HCT116 (cell line): ENCODE measurements around the gene SESN1. TPM values are rescaled to one million over a fixed set of nuclear protein-coding genes. Genes with fewer than 3 reads are reported as not detected.

ENCODE experiments used
- ATAC-seq: fragments of 200-7000 bp; cut with Tn5 transposase; 2 replicates; pipeline ENCODE4 v1.9.1; 2020; ENCODE audit warnings: mild to moderate bottlenecking, moderate library complexity
- BruUV-seq: library from RNA; stranded (reverse); fragments of 400-500 nt; replicated peaks from 2 replicates; lab custom pipeline; 2021; lab: Mats Ljungman, UMichigan
- CTCF ChIA-PET: fragments of 300-600 bp; sonication (Branson Sonifier 250); formaldehyde crosslinking; loops from one replicate; lab custom pipeline; 2021; ENCODE audit warnings: antibody characterized with exemption; lab: Charles Lee
- POLR2A ChIA-PET: fragments of 300-600, 350-600 bp; sonication (Branson Sonifier 250); formaldehyde crosslinking; loops from one replicate; lab custom pipeline; 2021; ENCODE audit warnings: antibody characterized with exemption; lab: Charles Lee
- RAD21 ChIA-PET, 2 experiments: fragments of 300-600 bp; sonication (Branson Sonifier 250); formaldehyde crosslinking; loops; one replicate each; lab custom pipeline; 2023; ENCODE audit warnings: low total read pairs in 2 of 2; ENCODE audit not compliant: uncharacterized antibody in 2 of 2, unreplicated experiment in 2 of 2, low non-redundant PET in 1 of 2; lab: Charles Lee
- DNase-seq: peaks from one replicate; pipeline ENCODE4 v3.0.0-alpha.2; 2010; ENCODE audit warnings: low read depth, low spot score
- H2AFZ ChIP-seq: fragments of 200-600 bp; shearing (Covaris generic), sonication (generic); 2 replicates; pipeline ENCODE4 v1.6.1; 2017; ENCODE audit warnings: low read depth, mixed run types, mixed read lengths, antibody characterized with exemption, low read length; ENCODE audit not compliant: poor library complexity, severe bottlenecking
- H3K27ac ChIP-seq: 2 replicates; pipeline ENCODE4 v1.5.1; 2012; ENCODE audit warnings: low read depth, low read length
- H3K27me3 ChIP-seq: fragments of 200-600 bp; sonication (generic); 2 replicates; pipeline ENCODE4 v1.6.1; 2016; ENCODE audit warnings: mixed run types, low read length, mixed read lengths; ENCODE audit not compliant: insufficient read depth
- H3K36me3 ChIP-seq, 2 experiments: fragments of 200-500 bp in 1 of 2; fragments of 200-600 bp in 1 of 2; sonication (Bioruptor generic) in 1 of 2; sonication (generic) in 1 of 2; 2 replicates each; pipeline versions ENCODE4 v1.5.1 to v1.6.1; 2014 to 2016; ENCODE audit warnings: low read length in 2 of 2, inconsistent platforms in 1 of 2, mixed read lengths in 1 of 2, mixed run types in 1 of 2; ENCODE audit not compliant: insufficient read depth in 2 of 2, control insufficient read depth in 1 of 2
- H3K4me1 ChIP-seq, 2 experiments: fragments of 200-600 bp in 1 of 2; sonication (generic) in 1 of 2; 2 replicates each; pipeline versions ENCODE4 v1.5.1 to v1.6.1; 2012 to 2017; ENCODE audit warnings: low read length in 2 of 2, inconsistent platforms in 1 of 2, mild to moderate bottlenecking in 1 of 2, mixed read lengths in 1 of 2, mixed run types in 1 of 2, moderate library complexity in 1 of 2; ENCODE audit not compliant: insufficient read depth in 2 of 2, control insufficient read depth in 1 of 2
- H3K4me2 ChIP-seq: fragments of 200-600 bp; sonication (generic); 2 replicates; pipeline ENCODE4 v1.6.1; 2017; ENCODE audit warnings: mixed run types, low read length, mixed read lengths
- H3K4me3 ChIP-seq, 2 experiments: fragments of 200-600 bp in 1 of 2; sonication (generic) in 1 of 2; replicated peaks in 1 of 2; 2 replicates each; pipeline ENCODE4 v1.5.1; 2011 to 2016; ENCODE audit warnings: low read length in 2 of 2, control low read depth in 1 of 2, low read depth in 1 of 2, mild to moderate bottlenecking in 1 of 2, mixed read lengths in 1 of 2, mixed run types in 1 of 2
- H3K79me2 ChIP-seq: fragments of 200-600 bp; sonication (generic); 2 replicates; pipeline ENCODE4 v1.6.1; 2017; ENCODE audit warnings: mild to moderate bottlenecking, mixed run types, low read length, moderate library complexity, mixed read lengths; ENCODE audit not compliant: insufficient read depth
- H3K9ac ChIP-seq: fragments of 200-600 bp; sonication (generic); 2 replicates; pipeline ENCODE4 v1.6.1; 2016; ENCODE audit warnings: low read length, mixed read lengths
- H3K9me2 ChIP-seq: fragments of 200-600 bp; sonication (generic), shearing (Covaris generic); 2 replicates; pipeline ENCODE4 v1.6.1; 2017; ENCODE audit warnings: mixed run types, mild to moderate bottlenecking, moderate library complexity; ENCODE audit not compliant: insufficient read depth
- H3K9me3 ChIP-seq, 2 experiments: fragments of 200-500 bp in 1 of 2; fragments of 200-600 bp in 1 of 2; sonication (Bioruptor generic) in 1 of 2; sonication (generic) in 1 of 2; 2 replicates each; pipeline ENCODE4 v1.6.1; 2014 to 2017; ENCODE audit warnings: low read length in 2 of 2, mixed read lengths in 2 of 2, inconsistent platforms in 1 of 2, low read depth in 1 of 2, mild to moderate bottlenecking in 1 of 2, mixed run types in 1 of 2, moderate library complexity in 1 of 2; ENCODE audit not compliant: control insufficient read depth in 1 of 2, insufficient read depth in 1 of 2
- H4K20me1 ChIP-seq: fragments of 200-600 bp; sonication (generic), shearing (Covaris generic); 2 replicates; pipeline ENCODE4 v1.6.1; 2017; ENCODE audit warnings: mixed run types, mild to moderate bottlenecking, moderate library complexity; ENCODE audit not compliant: insufficient read depth
- CTCF ChIP-seq, 3 experiments: fragments of 200-600 bp in 1 of 3; sonication (generic) in 1 of 3; IDR thresholded peaks in 2 of 3; conservative IDR thresholded peaks in 1 of 3; 2 replicates each; pipeline ENCODE4 v1.5.1; 2012 to 2017; ENCODE audit warnings: low read depth in 2 of 3, low read length in 2 of 3, antibody characterized with exemption in 1 of 3, borderline replicate concordance in 1 of 3, control low read depth in 1 of 3, mild to moderate bottlenecking in 1 of 3, mixed read lengths in 1 of 3, mixed run types in 1 of 3, moderate library complexity in 1 of 3; ENCODE audit not compliant: insufficient read depth in 1 of 3
- EGR1 ChIP-seq: IDR thresholded peaks from 2 replicates; pipeline ENCODE4 v1.6.1; 2012; ENCODE audit warnings: low read depth
- ELF1 ChIP-seq: IDR thresholded peaks from 2 replicates; pipeline ENCODE4 v1.6.1; 2012; ENCODE audit warnings: low read depth, borderline replicate concordance
- EZH2phosphoT487 ChIP-seq: fragments of 200-600 bp; IDR thresholded peaks from 2 replicates; pipeline ENCODE4 v1.6.1; 2018; ENCODE audit warnings: antibody characterized with exemption, borderline replicate concordance
- FOSL1 ChIP-seq: IDR thresholded peaks from 2 replicates; pipeline ENCODE4 v1.6.1; 2012; ENCODE audit warnings: low read depth
- JUND ChIP-seq: IDR thresholded peaks from 2 replicates; pipeline ENCODE4 v1.6.1; 2012
- MAX ChIP-seq: IDR thresholded peaks from 2 replicates; pipeline ENCODE4 v1.6.1; 2012
- POLR2A ChIP-seq: IDR thresholded peaks from 2 replicates; pipeline ENCODE4 v1.7.0; 2011; ENCODE audit warnings: borderline replicate concordance; ENCODE audit not compliant: insufficient read depth, insufficient read length; ENCODE audit errors: extremely low read depth
- POLR2AphosphoS5 ChIP-seq: IDR thresholded peaks from 2 replicates; pipeline ENCODE4 v1.6.1; 2011; ENCODE audit warnings: mild to moderate bottlenecking, low read depth, low read length, moderate library complexity
- SIN3A ChIP-seq: IDR thresholded peaks from 2 replicates; pipeline ENCODE4 v1.6.1; 2012; ENCODE audit warnings: low read depth
- SP1 ChIP-seq: IDR thresholded peaks from 2 replicates; pipeline ENCODE4 v1.6.1; 2012; ENCODE audit warnings: low read depth
- SRF ChIP-seq: IDR thresholded peaks from 2 replicates; pipeline ENCODE4 v1.6.1; 2012; ENCODE audit warnings: low read depth
- TCF7L2 ChIP-seq: IDR thresholded peaks from 2 replicates; pipeline ENCODE4 v1.7.0; 2011; ENCODE audit warnings: borderline replicate concordance, inconsistent platforms; ENCODE audit not compliant: insufficient read depth, insufficient read length; ENCODE audit errors: extremely low read depth
- ZFX ChIP-seq: fragments of 450-650 bp; IDR thresholded peaks from 2 replicates; pipeline ENCODE4 v1.6.1; 2017
- intact Hi-C: fragments of 100-400 bp; cut with micrococcal nuclease; formaldehyde crosslinking; loops from 2 replicates; pipeline ENCODE4 v1.10.0; 2022
- total RNA-seq: library from RNA; stranded (reverse); gene quantifications from one replicate; pipeline ENCODE4 v1.2.1, GENCODE V29; 2021; ENCODE audit not compliant: unreplicated experiment

SESN1 gene
- total RNA-seq, 1 experiment from 2014 or later, result 9.3 TPM

- no peaks in the 10 kb centered on the region for H3K9me3 ChIP-seq
- POLR2A ChIA-PET, result no interaction called here
- H3K79me2 ChIP-seq, result peaks cover 13% of the 10 kb centered on the region; the same call in 1 of the 2 replicates
- no peaks in the 10 kb centered on the region for H3K27me3 ChIP-seq
- no peak for ATAC-seq
- no peaks in the 10 kb centered on the region for H3K9me2 ChIP-seq
- no peak for TF ChIP-seq SRF
- TF ChIP-seq ELF1, result no peak
- no peak for TF ChIP-seq SP1
- TF ChIP-seq TCF7L2, result no peak
- TF ChIP-seq JUND, result no peak
- TF ChIP-seq POLR2AphosphoS5, result no peak
- no peak for TF ChIP-seq ZFX
- no peak for TF ChIP-seq MAX
- TF ChIP-seq EZH2phosphoT487, result no peak
- TF ChIP-seq EGR1, result no peak
- TF ChIP-seq POLR2A, result no peak
- no peak for TF ChIP-seq SIN3A
- no peak for TF ChIP-seq FOSL1
- no peak for TF ChIP-seq CTCF (IDR thresholded peaks at IDR 0.05 in 2 of 3, conservative IDR thresholded peaks at IDR 0.05 in 1 of 3; ENCODE audit: borderline replicate concordance in 1 of 3, insufficient read depth in 1 of 3, low read depth in 2 of 3, low read length in 2 of 3)
- TF ChIP-seq, all 23 proteins: peak for 0
- Histone ChIP-seq H3K36me3 (no peaks in the 10 kb centered on the region), H2AFZ (no peak overlapping the region), H3K27ac (no peak overlapping the region), H3K4me3 (no peak overlapping the region), H4K20me1 (no peaks in the 10 kb centered on the region), H3K4me1 (peaks cover 8 to 17% of the 10 kb centered on the region in 2 experiments), H3K4me2 (peak overlapping the region; percentile 94; the same call in 1 of the 2 replicates), H3K9ac (no peak overlapping the region)
- ChIA-PET CTCF (no interaction called here), RAD21 (no interaction called here)
- BruUV-seq, result no TSS peak
- intact Hi-C loops, result no loop called here
- DNase-seq, result no peak
These were observed 87.1 kb downstream of the SESN1 start for GRCh38 chr6:109007521-109007920.
